GM18867 (cell line): ENCODE measurements around the gene ADGRG1.

Experiments
- ATAC-seq: cut with Tn5 transposase; IDR thresholded peaks from one replicate; pipeline ENCODE4 v1.9.1; 2021; ENCODE audit warnings: mild to moderate bottlenecking, moderate library complexity; ENCODE audit not compliant: unreplicated experiment

Gene ADGRG1

GRCh38 chr16:57633383-57634064 is 5.1 kb downstream of the ADGRG1 start:
- ATAC-seq, result no peak

GRCh38 chr16:57634171-57634570 is 5.7 kb downstream of the ADGRG1 start:
- ATAC-seq, result no peak

- ATAC-seq, result no peak
These were observed 7.1 kb downstream of the ADGRG1 start for GRCh38 chr16:57635266-57636097.

- no peak for ATAC-seq
These were observed 7.8 kb downstream of the ADGRG1 start for GRCh38 chr16:57636184-57636583.

GRCh38 chr16:57637020-57637419 is 8.6 kb downstream of the ADGRG1 start:
- no peak for ATAC-seq

GRCh38 chr16:57637424-57637823 is 9.0 kb downstream of the ADGRG1 start:
- no peak for ATAC-seq

GRCh38 chr16:57637965-57638364 is 9.5 kb downstream of the ADGRG1 start:
- ATAC-seq, result no peak

GRCh38 chr16:57638381-57638780 is 10.0 kb downstream of the ADGRG1 start:
- no peak for ATAC-seq

- ATAC-seq, result no peak
These were observed 10.9 kb downstream of the ADGRG1 start for GRCh38 chr16:57639172-57639887.

- no peak for ATAC-seq
These were observed 11.8 kb downstream of the ADGRG1 start for GRCh38 chr16:57640185-57640584.

GRCh38 chr16:57640612-57641011 is 12.2 kb downstream of the ADGRG1 start:
- ATAC-seq, result no peak

- ATAC-seq, result no peak
These were observed 14.0 kb downstream of the ADGRG1 start for GRCh38 chr16:57642160-57643135.

GRCh38 chr16:57643147-57643874 is 14.9 kb downstream of the ADGRG1 start:
- no peak for ATAC-seq

- no peak for ATAC-seq
These were observed 15.5 kb downstream of the ADGRG1 start for GRCh38 chr16:57643910-57644309.

GRCh38 chr16:57644383-57645014 is 16.1 kb downstream of the ADGRG1 start:
- no peak for ATAC-seq

GRCh38 chr16:57645169-57645568 is 16.7 kb downstream of the ADGRG1 start:
- ATAC-seq, result no peak

GRCh38 chr16:57645691-57646387 is 17.4 kb downstream of the ADGRG1 start:
- no peak for ATAC-seq

GRCh38 chr16:57646388-57647039 is 18.1 kb downstream of the ADGRG1 start:
- ATAC-seq, result no peak
